ENCODE data around the gene COG6.

The COG6 gene

GRCh38 chr13:39779337-39780265 lies 124.1 kb downstream of the COG6 start:
- no peak for DNase-seq (ENCODE audit: extremely low read depth, insufficient read length)
- no peak overlapping the region for H3K4me3 ChIP-seq (replicated peaks; ENCODE audit: low read depth, low read length)
- no peaks in the 10 kb centered on the region for H3K27me3 ChIP-seq (replicated peaks; ENCODE audit: control insufficient read depth, insufficient read depth, low read length)
- TF ChIP-seq CTCF (IDR thresholded peaks at IDR 0.05; ENCODE audit: insufficient read depth, low read length, poor library complexity, severe bottlenecking) = no peak
- H3K36me3 ChIP-seq (ENCODE audit: control insufficient read depth, insufficient read depth, low read length) = no peaks in the 10 kb centered on the region

DNA sequence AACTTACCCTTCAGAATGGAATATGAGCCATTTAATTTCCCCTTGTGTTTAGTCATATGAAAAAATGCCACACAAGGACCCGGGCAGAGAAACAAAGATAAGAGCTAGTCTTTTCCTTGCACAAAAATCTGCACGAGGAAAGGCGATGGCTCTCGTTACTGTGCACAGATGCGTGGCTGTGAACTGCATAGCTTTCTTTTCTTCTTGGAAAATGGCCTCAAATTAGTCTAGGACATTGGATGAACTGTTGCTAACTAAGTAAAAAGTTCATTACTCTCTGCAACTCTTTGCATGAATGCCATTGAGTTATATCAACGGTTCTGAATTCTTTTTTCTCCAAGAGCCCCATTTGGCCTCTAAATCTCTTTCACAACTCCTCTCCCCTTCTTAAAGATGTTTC lies 125.2 kb downstream of the COG6 start:
- TF ChIP-seq CTCF (IDR thresholded peaks at IDR 0.05; ENCODE audit: insufficient read depth, low read length, poor library complexity, severe bottlenecking) = no peak
- H3K4me3 ChIP-seq (replicated peaks; ENCODE audit: low read depth, low read length) = no peak overlapping the region
- no peak for DNase-seq (ENCODE audit: extremely low read depth, insufficient read length)
- H3K27me3 ChIP-seq (replicated peaks; ENCODE audit: control insufficient read depth, insufficient read depth, low read length) = no peaks in the 10 kb centered on the region
- H3K36me3 ChIP-seq (ENCODE audit: control insufficient read depth, insufficient read depth, low read length) = no peaks in the 10 kb centered on the region

GRCh38 chr13:39781381-39781780 lies 125.9 kb downstream of the COG6 start:
- no peak for DNase-seq (ENCODE audit: extremely low read depth, insufficient read length)
- Histone ChIP-seq H3K36me3 (ENCODE audit: control insufficient read depth, insufficient read depth, low read length) (no peaks in the 10 kb centered on the region), H3K4me3 (replicated peaks; ENCODE audit: low read depth, low read length) (no peak overlapping the region), H3K27me3 (replicated peaks; ENCODE audit: control insufficient read depth, insufficient read depth, low read length) (no peaks in the 10 kb centered on the region)
- TF ChIP-seq CTCF (IDR thresholded peaks at IDR 0.05; ENCODE audit: insufficient read depth, low read length, poor library complexity, severe bottlenecking) = no peak

DNA sequence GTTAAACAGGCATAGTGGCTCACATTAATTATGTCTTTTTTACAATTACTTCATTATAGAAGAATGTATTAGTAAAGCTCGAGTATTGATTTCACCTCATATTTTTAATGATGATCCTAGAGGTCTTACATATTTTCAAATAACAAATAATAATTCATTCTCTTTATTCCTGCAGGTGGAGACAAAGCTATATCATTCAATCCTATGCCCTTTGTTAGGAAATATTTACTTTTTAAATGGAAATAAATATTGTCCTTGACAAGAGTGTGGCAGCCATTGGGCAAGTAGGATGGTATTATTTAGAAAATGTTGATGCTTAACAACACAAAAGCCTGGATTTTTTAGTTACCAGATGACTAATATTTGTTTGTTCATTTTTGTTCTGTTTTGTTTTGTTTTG lies 127.6 kb downstream of the COG6 start:
- TF ChIP-seq CTCF (IDR thresholded peaks at IDR 0.05; ENCODE audit: insufficient read depth, low read length, poor library complexity, severe bottlenecking) = no peak
- DNase-seq (ENCODE audit: extremely low read depth, insufficient read length) = no peak

GRCh38 chr13:39784347-39784746 lies 128.9 kb downstream of the COG6 start:
- Histone ChIP-seq H3K4me3 (replicated peaks; ENCODE audit: low read depth, low read length) (no peak overlapping the region), H3K36me3 (ENCODE audit: control insufficient read depth, insufficient read depth, low read length) (no peaks in the 10 kb centered on the region), H3K27me3 (replicated peaks; ENCODE audit: control insufficient read depth, insufficient read depth, low read length) (no peaks in the 10 kb centered on the region)
- DNase-seq (ENCODE audit: extremely low read depth, insufficient read length) = no peak
- TF ChIP-seq CTCF (IDR thresholded peaks at IDR 0.05; ENCODE audit: insufficient read depth, low read length, poor library complexity, severe bottlenecking) = no peak

More for the DNA sequence above, 127.6 kb downstream of the COG6 start:
- H3K4me3 ChIP-seq (replicated peaks; ENCODE audit: low read depth, low read length) = no peak overlapping the region
- H3K36me3 ChIP-seq (ENCODE audit: control insufficient read depth, insufficient read depth, low read length) = no peaks in the 10 kb centered on the region
- H3K27me3 ChIP-seq (replicated peaks; ENCODE audit: control insufficient read depth, insufficient read depth, low read length) = no peaks in the 10 kb centered on the region
